NCI-H526 (cell line): ENCODE measurements around the gene SCUBE1.

Source experiments
- DNase-seq, 2 experiments: peaks; one replicate each; lab custom pipeline; 2025; lab: John Stamatoyannopoulos, UW

SCUBE1 gene

DNA sequence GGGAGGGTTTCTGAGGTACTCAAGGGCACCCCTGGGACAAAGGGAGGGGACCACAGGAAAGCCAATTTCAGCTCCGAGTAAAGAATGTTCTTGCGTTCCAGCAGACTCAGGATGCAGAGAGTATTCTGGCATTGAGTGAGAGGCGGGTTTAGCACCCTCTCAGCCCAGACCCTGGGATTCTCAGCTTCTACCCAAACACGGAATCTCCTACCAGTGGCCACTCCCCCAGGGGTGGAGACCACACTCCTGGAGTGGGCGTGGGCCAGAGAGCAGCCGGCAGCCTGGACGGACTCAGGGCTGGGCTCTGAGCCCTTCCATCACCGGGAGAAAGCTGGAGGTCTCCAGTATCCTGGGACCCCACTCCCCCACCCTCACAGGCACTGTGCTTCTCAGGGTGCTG, 130.1 kb downstream of the SCUBE1 start:
- no peak for DNase-seq

- no peak for DNase-seq
Observed at GRCh38 chr22:43212434-43212952, 130.7 kb downstream of the SCUBE1 start.

- no peak for DNase-seq
Observed at GRCh38 chr22:43211941-43212433, 131.2 kb downstream of the SCUBE1 start.

DNA sequence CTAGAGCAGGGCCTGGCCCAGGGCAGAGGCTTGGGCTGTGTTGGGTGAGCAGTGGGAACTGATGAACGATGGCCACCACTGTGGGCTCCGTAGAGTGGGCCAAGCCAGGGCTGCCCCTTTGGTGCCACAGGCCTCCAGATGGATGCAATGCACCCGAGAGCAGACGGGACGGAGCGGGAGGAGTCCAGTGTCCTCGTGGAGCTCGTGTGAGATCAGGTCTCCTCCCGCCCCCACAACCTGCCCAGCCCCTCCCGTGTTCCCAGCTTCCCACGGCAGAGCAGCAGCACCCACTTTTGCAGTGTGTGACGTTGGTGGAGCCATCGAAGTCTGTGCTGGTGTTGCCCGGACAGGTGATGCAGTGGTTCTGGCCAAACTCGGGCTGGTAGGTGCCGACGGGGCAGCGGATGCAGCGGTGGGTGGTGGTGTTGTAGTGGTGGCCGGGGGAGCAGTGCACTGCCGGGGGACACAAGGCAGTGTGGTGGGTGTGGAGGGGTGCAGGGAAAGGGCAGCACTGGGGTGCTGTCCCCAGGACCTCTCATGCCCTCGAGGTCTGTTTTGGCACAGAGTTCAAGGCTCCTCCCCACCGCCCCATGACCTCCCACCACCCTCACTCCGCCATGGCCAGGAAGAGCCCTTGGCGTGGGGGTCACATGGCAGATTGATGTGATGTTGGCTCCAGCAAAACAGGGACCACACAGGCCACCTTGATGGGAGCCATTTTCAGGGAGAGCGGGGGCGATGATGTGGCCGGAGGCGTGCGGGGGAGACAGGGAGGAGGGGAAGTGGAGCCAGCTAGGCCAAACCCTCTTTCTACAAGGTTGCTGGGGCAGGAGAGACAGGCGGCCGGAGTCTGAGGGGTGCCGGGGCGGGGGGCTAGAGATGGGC, 132.3 kb downstream of the SCUBE1 start:
- no peak for DNase-seq

DNA sequence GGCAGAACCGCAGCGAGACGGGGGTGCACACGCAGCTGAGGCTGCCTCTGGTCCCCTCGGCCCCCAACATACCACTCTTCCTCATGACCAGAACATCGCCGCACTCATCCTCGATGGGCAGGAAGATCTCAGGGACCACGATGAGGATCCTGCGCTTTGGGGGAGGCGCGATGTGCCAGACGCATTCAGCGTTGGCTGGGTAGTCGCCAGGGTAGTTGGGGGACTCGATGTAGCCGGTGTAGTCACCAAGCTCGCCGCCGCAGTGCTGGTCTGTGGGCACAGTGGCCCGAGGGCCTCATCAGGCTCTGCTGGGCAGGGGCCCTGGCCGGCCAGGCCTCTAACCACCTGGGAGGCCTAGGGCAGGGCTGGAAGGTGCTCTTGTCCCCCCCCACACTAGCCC, 133.2 kb downstream of the SCUBE1 start:
- DNase-seq: no peak

- DNase-seq: no peak
Observed at GRCh38 chr22:43209523-43209890, 133.7 kb downstream of the SCUBE1 start.

DNA sequence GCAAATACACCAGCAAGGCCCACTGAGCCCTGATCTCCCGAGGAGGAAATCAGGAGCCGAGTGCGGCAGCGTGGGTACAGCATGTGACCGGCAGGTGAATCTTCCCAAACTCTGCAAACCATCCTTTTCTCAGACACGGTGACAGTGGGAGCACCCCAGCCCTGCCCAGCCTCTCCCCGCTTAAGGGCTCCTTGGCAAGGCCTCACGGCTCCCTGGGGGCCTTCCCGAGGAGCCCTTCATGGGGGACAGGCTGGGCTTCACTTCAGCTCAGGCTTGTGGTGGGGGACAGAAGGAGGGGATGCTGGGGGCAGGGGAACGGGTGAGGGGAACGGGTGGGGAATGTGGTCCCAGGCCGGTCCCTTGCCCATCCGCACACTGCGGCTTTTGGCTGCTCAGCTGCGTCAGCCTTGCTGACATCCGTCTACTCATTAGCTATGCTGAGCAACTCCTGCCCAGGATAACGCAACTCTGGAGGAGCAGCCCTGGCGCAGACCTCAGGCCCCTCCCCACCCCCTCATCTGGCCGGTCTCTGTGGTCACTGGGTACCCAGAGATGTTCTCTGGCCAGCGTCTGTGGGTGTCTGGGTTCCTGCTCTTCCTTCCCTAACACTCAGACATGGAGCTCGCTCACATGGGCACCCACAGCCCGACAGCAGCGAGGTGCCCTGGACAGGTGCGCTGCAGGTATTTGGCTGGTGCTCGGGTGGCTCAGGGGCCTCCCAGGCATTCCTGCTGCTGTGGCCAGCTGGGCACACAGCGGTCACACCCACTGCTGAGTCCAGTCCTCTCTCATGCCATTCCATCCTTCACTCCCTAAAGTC, 134.3 kb downstream of the SCUBE1 start:
- no peak for DNase-seq

GRCh38 chr22:43207849-43208702, 135.1 kb downstream of the SCUBE1 start:
- DNase-seq: no peak

DNA sequence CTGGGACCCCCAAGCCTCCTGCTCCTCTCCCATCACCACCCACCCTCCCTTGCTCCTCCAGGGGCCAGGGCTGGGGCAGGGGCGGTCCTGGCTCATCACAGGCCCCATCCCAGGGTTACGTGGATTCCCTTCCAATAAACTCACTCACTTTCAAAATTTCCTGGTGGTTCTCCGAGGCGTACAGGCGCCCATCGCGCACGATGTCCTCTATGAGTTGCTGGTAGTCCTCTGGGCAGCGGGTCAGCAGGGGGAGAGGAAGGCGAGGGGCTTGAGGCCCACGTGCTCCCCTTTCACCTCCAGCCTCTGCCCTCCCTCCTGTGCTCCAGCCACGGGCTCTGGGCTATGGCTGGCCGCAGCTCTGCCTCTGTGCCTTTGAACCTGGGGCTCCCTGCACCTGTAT, 135.8 kb downstream of the SCUBE1 start:
- no peak for DNase-seq

DNA sequence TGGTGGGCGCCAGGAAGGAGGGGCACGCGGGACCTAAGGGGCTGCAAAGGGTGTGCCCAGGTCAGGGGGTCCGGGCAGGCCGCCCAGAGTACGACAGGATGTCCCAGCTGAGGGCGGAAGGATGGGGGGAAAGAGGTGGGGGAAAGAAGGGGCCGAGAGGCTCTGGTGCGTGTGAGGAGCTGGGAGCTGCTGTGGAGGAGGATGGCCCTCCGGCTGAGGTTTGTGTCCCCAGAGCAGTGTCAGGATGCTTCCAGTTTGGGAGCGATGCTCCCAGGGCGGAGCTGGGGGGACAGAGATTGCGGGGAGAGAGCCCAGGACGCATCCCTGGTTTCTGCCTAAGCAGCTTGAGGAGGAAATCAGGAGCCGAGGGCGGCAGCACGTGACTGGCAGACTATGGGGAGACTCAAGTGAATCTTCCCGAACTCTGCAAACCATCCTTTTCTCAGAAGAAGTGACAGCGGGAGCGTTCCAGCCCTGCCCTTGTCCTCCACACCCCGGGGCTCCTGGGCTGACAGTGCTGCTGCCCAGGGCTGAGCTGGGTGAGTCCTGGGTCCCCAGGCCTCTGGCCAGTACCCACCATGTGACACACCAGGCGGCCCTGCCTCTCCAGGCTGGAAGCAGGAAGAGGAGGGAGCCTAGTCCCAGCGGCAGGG, 136.5 kb downstream of the SCUBE1 start:
- DNase-seq: no peak

- no peak for DNase-seq
Observed at GRCh38 chr22:43205748-43206508, 137.2 kb downstream of the SCUBE1 start.

DNA sequence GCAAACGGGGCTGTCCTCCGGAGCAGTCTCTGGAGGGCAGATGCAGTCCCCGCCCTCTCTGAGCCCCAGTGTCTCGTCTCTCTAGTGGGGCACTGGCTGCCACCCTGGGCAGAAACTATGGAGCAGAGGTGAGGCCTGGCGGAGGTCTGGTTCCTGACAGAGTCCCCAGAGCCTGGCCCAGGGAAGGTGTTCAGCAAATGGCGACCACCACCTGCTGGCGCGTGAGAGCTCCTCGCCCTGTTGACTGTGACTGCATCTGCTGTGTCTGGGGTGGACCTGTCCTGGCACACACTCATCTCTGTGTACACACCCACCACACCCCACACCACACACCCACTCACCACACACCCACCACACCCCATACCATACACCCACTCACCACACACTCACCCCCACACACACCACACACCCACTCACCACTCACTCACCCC, 137.9 kb downstream of the SCUBE1 start:
- no peak for DNase-seq

DNA sequence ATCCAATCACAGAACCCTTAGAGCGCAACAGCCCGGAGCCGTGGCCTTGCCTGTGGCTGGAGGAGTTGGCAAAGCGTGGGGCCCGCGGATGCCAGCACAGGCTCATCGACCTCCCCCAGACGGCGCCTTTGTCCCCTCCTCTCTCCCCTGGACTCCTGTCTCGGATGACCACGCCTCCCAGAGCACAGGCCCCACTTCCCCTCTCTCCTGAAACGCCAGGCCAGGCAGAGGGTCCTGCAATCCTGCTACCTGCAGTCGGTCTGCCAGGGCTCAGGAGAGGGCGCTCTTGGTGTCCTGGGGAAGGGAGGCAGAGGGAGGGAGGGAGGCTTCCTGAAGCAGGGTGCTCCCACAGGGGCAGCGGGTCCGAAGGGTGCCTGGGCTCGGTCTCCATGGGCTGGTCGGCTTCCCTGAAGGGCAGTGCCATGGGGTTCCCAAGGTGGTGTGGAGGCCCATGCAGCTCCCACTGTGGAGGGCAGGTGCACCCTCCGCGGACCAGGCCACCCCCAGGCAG, 139.6 kb downstream of the SCUBE1 start:
- DNase-seq: no peak

DNA sequence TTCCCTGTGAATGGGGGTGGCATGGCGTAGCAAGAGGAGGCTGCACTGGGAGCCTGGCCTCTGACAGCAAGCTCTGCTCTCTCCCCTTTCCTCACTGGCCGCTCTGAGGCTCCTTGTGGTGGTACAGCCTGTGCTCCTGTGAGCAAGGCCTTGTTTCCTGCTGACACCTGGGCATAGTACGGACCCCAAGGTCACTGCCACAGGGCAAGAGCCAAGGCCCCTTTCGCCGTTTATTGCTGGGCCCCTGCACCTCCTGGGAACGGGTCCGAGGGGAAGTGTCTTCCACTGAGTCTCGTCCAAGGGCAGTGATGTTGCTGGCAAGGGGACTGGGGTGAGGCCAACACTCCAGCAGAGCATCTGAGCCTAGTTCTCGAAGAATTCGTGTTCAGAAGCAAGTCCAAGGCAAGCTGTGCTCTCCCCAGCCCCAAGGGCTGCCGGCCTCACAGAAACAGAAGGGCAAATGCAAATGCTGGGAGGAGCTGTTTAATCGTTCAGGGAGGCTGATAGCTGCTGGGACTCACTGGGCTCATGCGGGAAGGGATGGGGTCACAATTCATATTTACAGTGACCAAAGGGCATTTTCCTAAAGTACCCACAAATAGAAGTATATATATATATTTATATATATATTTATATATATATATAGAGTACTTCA, 140.3 kb downstream of the SCUBE1 start:
- no peak for DNase-seq

DNA sequence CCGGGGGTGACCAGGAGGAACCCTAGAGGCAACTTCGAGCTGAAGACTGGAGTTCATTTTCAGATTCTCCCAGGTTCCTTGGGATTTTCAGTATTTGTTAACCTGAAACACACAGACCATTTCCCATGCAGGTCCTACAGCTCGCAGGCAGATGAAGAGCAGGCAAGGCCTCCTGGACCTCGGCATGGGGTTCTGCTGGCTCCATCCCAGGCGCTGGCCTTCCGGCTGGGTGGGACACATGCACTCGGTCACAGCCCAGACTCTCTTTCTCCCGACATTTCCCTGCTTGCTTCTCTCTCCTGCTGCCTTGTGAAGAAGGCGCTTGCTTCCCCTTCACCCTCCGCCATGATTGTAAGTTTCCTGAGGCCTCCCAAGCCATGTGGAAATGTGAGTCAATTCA, 140.8 kb downstream of the SCUBE1 start:
- no peak for DNase-seq

DNA sequence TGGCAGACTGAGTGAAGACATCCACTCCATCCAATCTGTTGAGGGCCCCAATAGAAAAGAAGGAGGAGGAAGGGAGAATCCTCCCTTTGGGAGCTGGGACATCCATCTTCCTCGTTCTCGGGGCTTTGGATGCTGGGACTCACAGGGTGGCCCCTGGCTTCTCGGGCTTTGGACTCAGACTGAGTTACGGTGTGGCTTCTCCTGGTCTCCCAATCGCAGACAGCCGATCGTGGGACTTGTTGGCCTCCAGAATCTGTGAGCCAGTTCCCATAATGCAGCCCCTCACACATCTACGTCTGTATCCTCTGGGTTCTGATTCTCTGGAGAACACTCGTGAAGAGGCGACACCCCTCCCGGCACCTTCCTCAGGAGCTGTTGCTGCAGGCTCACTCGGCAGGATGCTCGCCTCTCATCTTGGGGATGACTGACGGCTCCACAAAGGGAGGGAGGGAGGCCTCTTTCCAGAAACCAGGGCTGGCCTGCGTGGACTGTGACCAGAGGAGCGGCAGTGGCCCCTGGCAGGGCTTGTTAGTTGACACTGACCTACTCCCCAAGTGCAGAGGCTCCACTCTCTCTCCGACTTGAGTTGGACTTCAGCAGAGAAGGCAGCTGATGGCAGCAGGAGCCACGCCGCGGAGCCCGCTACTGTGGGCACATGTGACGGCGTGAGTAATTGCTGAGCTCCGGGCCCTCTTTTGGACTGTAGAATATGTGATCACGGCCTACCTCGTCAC, 141.5 kb downstream of the SCUBE1 start:
- DNase-seq: no peak

GRCh38 chr22:43200555-43200954, 142.6 kb downstream of the SCUBE1 start:
- DNase-seq: no peak

DNA sequence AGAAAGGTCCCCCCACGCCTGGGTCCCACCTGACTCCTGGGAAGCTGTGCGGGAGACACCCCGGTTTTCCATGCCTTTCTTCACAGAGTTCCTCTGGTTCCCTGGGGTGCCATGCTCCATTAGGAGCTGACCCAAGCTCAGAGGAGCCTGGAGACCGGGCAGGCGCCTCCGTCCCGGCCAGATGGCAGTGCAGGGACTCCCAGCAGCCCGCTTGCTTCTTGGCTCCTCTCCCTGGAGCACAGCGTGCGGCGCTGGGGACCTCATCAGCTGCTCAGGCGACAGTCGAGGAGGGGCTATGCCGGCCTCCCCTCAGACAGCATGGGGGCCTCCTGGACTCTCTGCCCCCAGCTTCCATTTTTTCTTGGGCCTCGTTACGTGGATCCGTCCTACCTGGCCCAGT, 143.1 kb downstream of the SCUBE1 start:
- DNase-seq: no peak

DNA sequence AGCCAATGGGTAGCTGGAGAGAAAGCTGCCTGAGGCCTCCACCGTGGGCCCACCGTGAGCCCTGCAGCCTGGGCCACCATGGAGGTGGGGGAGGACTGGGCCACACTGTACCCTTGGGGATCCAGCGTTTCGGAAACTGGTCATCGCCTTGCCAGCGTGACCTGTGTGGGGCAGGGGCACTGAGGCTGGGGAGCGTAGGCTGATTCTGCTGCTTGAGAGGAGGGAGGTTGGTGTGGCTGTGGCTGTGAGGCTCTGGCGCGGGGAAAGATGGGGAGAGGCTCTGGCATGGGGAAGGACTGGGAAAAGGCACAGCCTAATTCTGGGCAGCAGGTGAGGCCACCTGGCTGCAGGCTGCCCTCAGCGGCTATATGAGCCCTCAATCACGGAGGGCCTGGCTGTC, 143.6 kb downstream of the SCUBE1 start:
- DNase-seq: no peak
